ELR (cell line): ENCODE measurements around the gene ACSL1.
"Not testable (repeated sequence)": the region's sequence is repeated elsewhere in the genome, so short reads cannot be mapped to it uniquely, and the experiment has no call there.

ENCODE experiments used
- DNase-seq: peaks from one replicate; pipeline ENCODE4 v3.0.0-alpha.2; 2015; ENCODE audit warnings: low read depth

ACSL1 gene

DNA sequence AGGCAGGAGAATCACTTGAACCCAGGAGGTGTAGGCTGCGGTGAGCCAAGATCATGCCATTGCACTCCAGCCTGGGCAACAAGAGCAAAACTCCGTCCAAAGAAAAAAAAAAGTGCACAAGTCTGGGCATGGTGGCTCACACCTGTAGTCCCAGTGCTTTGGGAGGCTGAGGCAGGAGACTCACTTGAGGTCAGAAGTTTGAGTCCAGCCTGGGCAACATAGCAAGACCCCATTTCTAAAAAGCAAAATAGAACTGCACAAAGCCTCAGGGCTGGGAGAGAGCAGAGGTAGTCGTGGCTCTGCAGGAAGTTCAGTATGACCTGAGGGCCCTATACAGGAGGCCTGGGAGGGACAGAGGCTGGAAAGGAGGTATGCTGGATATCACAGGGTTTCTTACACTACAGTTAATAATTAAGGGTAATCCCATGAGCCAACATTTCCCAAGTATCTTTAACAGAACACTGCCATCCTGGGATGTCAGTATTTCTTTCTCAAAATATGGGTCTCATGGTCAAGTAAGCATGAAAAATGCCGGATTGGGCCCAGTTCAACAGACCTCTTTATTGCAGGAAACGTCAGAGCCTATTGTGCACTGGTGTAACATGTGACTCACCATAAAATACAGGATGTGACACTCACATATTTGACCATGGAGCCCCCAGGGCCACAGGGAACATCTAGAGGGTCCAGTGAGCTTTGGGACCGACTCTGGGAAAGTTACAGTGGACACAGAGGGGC lies 37.8 kb downstream of the ACSL1 start:
- peak; percentile 33 for DNase-seq

DNA sequence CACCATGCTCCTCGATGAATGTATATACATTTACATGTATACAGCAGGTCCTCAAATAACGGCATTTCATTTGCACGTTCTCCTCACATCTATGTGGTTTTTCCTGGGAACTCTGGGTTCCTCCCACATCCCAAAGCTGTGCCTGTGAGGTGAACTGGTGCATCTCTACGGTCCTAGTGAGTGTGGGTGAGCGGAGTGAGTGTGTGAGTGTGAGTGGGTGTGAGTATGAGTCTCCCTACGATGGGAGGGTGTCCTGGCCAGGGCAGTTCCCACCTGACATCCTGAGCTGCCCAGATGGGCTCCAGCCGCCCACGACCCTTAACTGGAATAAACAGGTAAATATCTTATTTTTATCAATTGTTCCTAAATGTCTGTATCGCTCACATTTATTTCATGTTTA lies 40.0 kb downstream of the ACSL1 start:
- no peak for DNase-seq

DNA sequence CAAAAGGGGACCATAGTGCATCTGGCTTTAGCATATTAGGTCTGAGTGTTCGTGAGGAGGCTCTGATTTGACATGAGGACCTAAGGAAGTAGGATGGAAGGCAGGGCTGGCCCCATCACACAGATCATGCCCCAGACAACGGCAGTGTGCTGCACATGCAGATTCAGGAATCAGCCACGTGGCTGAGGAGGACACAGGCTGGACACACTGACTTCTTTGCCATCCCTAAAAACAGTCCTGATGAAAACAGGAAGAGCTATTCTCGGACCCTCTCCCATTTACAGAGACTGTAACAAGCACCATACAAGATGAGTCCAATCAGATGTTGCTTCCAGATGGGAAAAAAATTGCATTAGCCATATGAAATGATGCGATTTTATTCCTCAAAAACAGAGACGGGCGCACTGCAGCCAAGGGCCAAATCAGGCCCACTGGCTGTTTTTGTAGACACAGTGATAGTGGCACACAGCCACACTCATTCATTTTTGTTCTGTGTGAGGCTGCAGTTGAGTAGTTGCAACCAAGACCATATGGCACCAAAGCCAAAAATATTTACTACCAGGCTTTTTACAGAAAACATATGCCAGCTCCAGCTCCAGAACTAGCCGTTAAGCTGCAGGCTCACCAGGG lies 41.0 kb downstream of the ACSL1 start:
- no peak for DNase-seq

DNA sequence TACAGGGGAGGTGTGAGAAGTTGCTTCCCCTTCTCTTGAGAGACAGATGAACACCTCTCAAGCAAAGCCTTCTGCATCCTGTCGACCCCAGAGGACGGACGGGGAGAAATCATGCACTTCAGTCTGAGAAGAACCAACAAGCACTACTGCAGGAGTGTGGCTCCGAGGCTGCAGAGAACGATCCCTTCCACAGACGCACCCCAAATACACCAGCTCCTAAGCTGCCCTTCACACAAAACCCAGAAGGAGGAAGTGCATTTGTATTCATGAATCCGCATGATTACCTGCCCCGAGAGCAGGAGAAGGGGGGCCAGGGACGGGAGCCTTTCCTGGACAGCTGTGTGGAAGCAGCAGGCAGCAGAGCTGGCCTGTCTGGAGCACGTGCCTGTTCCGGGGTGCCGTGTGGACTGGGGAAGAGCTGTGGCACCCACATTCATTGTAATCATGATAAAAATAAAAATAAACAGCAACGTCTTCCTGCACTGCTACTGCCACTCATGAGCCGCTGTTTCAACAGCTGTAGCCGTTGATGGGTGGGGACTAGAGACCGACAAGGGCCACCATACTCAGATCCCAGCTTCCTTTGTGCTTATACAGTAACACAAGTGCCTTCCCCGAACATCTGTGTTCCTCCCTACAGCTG lies 42.9 kb downstream of the ACSL1 start:
- no peak for DNase-seq

DNA sequence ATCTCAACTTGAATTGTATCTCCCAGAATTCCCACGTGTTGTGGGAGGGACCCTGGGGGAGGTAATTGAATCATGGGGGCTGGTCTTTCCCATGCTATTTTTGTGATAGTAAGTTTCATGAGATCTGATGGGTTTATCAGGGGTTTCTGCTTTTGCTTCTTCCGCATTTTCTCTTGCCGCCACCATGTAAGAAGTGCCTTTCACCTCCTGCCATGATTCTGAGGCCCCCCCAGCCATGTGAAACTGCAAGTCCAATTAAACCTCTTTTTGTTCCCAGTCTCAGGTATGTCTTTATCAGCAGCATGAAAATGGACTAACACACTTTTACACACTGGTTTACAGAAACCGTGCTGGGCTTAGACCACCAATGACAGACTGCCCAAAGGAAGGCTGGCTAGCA lies 46.6 kb downstream of the ACSL1 start:
- not testable (repeated sequence) for DNase-seq

DNA sequence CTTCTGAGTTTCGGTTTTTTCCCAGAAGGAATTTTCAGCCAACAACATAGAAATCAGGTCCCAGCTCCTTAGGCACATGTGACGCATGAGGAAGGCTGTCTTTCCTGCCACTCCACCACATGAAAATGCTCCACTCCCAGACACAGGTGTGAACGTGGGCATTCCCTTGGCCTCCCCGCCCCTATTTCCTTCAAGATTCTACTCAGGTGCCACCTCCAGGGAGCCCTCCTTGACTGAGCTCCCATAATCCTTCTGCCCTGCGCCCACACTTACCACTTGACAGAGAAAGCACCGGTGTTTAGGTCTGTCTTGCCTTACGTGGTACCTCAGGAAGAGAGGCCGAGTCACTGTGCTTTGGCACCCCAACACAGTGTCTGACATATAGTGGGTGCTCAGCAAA lies 47.4 kb downstream of the ACSL1 start:
- DNase-seq, result no peak

DNA sequence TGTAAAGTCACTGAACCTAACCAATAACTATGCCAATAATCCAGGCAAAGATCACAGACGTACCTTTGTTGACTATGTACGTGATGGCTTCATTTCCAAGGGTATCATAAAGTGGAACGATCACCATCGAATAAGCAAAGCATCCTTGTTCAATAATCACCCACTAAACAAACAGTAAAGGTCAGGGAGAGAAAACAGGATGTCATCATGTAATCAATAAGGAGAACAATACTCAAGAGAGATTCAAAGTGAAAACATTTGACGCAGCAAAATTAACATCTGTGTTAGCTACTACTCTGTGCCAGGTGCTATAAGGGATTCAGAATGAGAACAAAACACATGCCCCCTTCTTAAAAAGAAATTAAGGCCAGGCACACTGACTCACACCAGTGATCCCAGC lies 48.9 kb downstream of the ACSL1 start:
- no peak for DNase-seq

DNA sequence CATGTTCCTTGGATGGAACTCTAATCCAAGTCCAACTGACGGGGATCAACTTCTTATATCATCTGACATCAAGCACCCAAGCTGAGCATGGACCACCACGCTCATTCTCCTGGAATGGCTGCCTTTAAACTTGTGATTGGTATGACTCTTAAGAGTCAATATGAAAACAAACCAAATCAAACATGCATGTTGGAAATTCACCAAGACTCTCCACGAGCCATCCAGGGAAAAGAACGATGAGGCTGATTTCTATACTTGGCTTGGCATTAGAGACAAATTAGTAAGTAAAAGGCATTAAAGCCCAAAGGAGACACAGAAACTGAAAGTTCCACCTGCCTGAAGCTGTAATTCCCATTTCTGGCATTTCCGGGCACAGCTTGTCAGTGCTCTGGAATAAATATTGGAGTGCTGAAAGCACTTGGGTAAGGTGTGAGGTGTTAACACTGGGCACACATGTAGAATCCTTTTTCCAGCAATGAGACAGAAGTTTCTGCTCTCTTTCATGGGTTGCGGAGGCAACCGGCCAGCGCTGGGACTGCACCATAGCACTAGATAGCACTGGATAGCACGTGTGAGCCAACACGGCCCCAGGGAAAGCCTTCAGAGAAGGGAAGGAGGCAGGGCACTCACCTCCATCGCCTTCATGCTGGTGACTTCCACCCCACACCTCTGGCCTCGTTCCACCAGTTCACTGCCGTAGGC lies 49.8 kb downstream of the ACSL1 start:
- no peak for DNase-seq

DNA sequence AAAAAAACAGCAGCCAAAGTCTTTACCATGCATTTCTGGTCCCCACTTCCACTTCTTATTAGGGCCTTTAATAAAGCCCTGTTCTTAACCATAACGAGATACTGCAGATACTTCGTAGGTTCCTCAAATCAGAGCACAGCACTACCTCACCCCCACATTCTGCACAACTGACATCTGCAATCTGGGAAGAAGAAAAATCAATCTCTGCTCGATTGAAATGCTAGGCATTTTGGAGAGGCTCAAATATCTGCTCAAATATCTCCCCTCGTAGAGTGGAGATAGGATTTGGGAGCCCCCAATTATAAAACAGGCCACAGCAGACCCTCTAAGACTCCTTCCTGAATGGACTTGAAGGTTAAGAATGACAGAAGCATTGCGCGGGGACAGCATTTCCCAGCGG lies 51.6 kb downstream of the ACSL1 start:
- DNase-seq, result no peak

DNA sequence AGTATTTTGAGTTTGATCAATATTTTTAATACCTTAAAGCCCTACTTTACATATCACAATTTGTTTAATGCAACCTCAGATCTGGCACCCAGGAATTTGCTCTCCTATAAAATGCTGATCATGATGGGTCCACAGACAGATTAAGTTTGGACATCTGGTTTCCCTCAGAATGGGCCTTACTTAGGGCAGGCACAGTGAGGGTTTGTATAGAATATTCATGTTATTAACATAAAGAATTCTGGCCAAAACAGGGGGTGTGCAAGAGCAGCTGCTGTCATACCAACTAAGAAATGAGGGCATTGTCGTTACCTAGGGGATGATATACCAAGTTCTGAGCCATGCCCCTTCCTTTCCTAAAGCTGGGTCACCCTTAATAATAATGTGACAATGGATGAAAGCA lies 54.4 kb downstream of the ACSL1 start:
- no peak for DNase-seq

DNA sequence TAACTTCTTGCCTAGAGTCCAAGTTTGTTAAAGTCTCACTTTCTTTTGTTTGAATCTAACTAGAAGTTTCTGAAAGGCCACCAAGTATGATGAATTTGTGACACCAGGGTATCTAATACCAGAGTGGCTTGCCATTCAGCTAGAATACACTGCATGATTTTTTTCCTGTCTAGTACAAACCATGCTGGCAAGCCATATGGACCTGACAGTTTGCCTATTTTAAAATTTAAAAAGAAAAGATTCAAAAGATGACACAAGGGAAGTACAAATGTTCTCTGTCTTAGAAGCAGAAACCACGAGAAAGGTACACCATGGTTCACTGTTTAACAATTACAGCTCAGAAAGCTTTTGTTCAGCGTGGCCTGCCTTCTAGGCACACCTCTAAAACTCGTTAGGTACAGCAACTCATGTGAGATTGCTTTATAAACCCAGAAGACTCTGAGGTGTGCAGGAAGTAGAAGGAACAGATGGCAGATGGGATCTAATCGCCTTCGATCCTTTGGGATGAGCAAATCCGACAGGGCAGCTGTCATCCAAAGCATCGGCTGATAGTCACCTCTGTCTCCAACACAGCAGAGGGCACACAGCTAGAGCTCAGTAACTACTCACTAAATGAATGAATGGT lies 56.5 kb downstream of the ACSL1 start:
- DNase-seq, result no peak

DNA sequence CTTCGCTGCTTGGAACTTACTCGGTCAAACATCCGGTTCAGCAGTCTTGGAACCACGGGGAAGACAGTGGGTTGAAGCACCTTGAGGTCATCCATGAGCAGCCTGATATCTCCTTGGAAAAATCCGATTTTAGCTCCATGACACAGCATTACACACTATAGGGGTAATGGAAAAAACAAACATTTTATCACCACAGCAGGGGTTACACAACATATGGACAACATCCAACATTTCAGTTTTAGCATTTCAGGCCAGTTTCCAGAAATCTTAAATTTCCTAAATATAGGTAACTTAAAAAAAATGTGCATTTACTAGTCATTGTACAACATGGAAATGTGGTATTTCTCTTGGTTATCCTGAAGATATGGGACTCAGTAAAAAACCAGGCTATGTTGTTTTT lies 57.5 kb downstream of the ACSL1 start:
- no peak for DNase-seq

DNA sequence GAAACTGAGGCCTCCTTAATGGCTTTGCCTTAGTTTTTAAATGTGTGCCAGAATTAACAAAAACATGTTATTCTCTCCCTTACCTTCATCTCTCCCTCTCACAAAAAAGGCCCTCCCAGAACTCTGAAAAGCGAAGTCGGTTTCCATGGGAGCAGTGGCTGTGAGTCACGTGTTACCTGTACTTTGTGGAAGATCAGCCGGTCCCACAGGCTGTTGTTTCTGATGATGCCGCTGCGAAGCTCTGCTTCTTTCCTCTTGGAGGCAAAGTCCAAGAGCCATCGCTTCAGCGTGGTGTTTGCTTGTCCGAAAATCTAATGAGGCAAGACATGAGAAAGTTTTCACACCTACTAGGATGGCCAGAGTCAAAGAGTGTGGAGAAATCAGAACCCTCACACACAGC lies 59.3 kb downstream of the ACSL1 start:
- DNase-seq, result no peak

DNA sequence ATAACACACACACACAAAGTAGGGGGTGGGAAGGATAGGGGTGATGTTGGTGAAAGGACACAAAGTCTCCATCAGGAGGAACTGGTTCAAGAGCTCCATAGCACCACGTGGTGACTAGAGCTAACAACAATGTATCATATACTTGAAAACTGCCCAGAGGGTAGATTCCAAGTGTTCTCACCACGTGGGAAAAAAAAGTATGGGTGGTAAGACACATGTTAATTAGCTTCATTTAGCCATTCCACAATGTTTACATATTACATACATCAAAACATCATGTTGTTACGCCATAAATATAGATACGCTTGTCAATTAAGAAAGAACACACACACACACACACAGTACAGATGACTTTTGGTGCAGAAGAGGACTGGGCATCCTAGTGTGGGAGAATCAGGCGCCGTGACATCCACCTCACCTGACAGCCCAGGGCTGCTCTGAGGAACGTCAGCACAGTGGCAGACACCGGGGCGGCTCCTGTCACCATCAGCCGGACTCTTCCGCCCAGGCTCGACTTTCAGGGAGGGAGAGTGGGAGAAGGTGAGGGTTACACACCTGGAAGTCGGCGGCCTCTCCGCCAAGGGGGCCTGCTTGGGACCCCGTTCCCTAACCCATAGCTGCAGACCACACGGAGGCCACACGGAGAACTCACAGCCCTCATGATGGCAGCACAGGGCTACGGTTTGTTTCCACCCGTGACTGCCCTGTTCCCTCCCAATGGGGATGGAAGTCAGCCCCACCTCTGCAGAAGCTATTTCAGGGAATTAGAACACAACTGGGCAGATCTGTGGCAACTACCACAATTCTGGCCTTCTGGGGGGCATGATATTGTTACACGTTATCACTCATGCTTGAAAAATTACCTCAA lies 60.1 kb downstream of the ACSL1 start:
- DNase-seq, result no peak

DNA sequence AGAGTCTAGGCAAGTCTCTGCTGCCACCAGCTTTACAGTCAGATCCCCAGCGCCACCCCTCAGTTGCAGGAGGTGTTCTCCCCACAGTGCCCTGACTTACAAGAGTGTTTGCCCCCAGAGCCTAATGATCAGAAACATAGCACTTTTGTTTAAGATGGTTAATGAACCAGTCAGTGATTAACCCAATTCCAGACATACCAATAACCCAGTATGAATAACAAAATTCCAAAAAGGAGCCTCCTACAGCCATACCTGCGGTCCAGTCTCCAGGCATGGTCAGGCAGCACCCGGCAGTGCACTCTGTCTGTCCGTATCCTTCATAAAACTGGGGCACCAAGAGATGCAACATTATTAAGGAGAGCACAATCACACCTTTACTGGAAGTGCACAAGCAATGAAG lies 61.2 kb downstream of the ACSL1 start:
- no peak for DNase-seq

DNA sequence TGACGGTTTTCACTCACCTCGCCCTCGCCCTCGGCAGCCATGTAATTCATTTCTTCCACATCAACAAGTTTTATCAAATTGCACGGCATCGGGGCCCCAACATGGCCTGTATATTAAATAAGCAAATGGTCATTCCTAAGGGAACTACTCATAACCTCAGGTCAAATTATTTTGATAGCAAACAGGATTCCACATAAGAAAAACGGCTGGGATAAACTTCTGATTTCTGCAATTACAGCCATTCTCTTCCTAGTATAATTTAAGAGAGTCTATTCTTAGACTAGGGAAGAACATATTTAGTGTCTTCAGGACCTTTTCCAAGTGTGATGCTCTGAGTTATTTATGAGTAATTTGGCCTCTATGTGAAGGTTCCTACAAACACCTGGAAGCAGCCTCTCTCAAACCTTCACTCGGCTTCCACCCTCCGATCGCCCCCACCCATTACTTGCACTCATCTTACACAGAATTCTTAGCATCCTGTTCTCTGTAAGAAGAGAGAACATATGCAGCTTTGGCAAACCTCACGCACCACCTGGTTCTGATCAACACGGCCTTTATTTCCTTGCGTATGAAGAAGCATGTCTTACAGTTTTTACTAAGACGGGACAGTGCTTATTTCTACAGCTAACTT lies 62.5 kb downstream of the ACSL1 start:
- no peak for DNase-seq

DNA sequence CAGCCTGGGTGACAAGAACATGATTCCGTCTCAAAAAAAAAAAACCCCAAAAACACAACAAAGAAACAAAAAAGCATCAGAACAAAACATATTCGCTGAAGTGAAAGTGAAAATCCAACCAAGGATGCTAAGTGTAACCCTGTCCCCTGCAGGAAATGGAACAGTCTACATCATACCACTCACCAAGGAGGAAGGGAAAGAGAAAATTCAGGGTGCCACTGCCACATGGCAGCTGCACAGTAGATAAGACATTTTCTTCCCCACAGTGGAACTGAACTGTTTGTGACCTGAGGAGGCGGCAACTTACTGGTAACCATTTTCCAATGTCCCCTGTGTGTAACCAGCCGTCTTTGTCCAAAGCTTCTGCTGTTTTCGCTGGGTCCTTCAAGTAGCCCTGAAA lies 63.7 kb downstream of the ACSL1 start:
- DNase-seq, result no peak

DNA sequence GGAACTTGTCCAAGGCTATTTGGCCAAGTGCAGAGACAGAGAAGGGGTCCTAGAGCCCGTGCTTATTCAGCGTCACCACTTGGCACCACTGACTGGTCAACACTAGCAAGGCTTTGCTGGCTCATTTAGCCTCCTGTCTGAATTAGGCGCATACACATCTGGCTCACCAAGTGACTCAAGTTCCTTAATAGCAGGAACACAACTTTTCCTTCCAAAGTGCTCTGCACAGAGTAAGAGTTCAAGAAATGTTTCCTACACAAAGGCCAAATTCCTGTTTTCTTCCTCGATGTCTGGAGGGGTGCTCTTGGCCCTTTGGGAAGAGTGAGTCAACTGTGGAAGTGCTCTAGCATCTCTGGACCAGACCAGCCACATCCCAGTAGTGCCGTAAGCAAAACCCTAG lies 65.1 kb downstream of the ACSL1 start:
- DNase-seq, result no peak

DNA sequence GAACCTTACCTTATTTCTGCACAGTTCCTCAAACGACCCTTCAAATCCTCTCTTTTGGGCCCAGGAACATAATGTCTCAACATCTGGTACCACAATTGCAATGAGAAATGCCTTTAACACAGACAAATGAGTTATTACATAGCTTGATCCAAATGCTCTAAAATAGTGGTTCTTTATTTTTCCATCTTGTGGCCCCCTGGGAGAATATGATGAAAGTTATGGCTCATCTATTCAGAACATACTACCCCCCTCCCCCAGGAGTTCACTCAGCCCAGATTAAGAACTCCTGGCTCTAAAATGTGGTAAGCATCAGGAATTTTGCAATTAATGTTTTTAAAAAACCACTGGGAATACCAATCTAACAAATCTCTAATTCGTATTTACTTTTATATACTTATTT lies 68.0 kb downstream of the ACSL1 start:
- no peak for DNase-seq

DNA sequence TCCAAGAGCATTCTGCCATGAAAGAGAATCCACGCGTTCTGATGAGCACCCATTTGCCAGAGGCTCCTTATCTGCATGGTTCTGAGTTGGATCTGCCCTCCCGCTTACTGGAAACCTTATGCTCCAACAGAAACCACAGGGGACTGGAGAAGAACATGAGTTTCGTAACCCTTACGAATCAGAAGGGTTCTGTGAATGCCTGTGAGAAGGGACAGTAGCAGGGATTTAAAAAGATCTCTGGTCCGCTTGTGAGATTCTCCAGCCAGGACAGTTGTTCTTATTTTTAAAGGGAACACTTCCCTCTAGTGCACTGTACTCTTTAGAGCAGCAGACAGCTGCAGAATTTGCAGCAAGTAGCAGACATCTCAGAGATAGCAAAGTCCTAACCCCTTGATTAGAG lies 69.4 kb downstream of the ACSL1 start:
- no peak for DNase-seq

DNA sequence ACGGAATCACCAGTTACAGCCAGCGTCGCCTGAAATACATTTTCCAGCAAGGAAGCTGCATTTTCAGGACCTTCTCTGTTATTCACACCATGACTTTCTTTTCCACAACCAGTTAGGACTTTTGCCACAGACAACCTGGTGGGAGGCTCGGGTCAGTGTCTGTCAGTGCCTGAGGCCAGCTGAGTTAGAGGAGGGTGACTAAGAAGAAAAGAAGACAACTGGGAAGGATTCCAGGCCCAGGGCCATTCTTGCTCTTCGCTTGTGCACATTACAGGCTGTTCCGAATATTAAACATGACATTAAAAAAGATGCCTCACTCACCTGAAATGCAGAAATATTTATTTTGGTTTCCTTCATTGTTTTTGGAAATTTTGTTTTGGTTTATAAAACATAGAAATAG lies 70.5 kb downstream of the ACSL1 start:
- peak; percentile 78 for DNase-seq
